Measurements from ENCODE around the gene CBX6.

DNA sequence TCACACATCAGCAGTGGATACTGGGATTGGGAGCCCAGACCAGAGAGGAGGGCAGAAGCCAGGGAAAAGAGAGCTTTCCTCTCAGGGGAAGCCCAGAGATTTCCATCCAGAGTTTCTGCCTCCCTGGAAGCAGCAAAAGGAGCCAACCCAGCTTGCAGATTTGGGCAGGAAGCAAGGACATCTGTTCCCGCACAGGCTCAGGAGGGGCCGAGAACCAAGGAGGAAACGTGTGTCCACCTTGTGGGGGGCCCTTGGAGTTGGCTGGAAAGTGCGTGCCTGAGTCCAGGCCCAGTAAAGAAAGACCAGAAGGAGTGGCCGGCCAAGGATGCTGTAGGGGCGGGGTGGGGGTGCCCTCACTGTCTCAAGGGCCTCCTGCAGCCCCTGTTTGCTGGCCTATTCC is 22.2 kb downstream of the CBX6 start:
- TF ChIP-seq, protein P1, sequence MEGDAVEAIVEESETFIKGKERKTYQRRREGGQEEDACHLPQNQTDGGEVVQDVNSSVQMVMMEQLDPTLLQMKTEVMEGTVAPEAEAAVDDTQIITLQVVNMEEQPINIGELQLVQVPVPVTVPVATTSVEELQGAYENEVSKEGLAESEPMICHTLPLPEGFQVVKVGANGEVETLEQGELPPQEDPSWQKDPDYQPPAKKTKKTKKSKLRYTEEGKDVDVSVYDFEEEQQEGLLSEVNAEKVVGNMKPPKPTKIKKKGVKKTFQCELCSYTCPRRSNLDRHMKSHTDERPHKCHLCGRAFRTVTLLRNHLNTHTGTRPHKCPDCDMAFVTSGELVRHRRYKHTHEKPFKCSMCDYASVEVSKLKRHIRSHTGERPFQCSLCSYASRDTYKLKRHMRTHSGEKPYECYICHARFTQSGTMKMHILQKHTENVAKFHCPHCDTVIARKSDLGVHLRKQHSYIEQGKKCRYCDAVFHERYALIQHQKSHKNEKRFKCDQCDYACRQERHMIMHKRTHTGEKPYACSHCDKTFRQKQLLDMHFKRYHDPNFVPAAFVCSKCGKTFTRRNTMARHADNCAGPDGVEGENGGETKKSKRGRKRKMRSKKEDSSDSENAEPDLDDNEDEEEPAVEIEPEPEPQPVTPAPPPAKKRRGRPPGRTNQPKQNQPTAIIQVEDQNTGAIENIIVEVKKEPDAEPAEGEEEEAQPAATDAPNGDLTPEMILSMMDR (IDR thresholded peaks at IDR 0.05) = no peak
- TF ChIP-seq POLR2A (IDR thresholded peaks at IDR 0.05) = no peak
